HG02943 (cell line): Measurements from ENCODE around the gene SHISA6.

Experiments used
- ATAC-seq: cut with Tn5 transposase; IDR thresholded peaks from one replicate; pipeline ENCODE4 v1.9.1; 2021; ENCODE audit warnings: mild to moderate bottlenecking, low read depth, moderate library complexity; ENCODE audit not compliant: unreplicated experiment

Gene SHISA6

DNA sequence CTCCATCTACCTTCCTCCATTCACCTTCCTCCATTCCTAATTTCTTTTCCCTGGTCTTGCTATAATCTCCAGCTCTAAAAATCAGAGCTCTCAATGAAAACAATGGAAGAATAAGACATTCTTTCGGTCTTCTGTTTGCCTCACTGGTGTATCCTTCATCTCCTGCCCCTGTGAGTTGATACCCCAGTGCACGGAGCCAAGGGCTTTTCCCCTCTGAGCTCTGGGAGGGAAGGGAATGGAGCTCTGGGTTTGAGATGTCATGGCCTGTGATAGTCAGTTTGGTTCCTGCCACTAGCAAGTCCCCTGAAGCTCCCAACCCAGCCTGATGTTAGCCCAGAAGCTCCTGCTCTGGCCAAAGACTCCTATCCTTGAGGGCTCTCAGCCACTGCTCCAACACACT lies 320.7 kb downstream of the SHISA6 start:
- ATAC-seq, result no peak

DNA sequence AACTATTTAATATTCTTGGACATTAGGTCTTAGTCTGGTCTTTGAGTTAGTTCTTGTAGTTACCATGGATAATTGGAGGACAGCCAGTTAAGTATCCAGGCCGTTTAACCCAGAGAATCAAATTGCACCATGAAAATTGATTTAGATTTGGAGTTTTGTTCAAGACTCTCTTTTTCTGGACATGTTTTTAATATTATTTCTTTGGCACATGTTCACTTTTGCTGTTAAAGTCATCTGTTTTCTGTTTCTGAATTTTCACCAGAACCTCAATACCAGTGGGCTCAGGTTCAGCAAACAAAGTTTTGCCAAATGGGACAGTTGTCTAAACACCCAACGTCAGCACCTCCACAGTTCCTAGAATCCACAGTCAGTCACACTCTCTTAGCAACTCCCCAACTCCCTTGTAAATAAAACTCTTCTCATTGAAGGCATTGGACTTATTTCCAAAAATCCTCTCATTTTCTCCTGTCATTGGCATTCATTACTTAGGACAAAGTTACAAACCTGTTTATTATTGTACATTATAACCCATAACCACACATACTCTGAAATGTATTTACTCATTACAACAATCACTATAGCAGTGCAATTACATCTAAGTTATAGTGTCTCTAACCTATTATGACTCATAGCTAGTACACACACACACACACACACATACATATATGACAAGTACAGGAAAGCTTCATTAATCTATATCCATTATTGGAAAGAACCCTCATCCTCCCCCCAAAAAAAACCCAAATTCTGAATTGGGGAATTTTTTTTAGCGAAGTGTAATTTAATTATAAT lies 323.8 kb downstream of the SHISA6 start:
- no peak for ATAC-seq

DNA sequence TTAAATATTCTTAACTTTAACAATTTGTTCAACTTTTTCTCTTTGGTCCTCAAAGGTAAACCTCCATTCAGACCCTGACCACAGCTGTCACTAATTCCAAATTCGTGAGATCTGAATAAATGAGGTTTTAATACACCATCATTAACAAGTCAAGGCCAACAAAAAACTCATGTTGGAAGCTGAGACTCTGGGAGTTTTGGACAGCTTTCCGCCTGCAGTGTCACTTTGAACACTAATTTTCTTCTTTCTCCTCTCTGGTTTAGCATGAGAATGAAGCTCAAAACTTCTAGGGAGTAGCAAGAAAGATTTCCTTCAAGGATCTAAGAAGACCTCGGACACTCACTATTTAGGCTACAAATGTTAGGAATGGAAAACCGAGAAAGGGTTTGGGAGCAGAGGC lies 324.6 kb downstream of the SHISA6 start:
- no peak for ATAC-seq

DNA sequence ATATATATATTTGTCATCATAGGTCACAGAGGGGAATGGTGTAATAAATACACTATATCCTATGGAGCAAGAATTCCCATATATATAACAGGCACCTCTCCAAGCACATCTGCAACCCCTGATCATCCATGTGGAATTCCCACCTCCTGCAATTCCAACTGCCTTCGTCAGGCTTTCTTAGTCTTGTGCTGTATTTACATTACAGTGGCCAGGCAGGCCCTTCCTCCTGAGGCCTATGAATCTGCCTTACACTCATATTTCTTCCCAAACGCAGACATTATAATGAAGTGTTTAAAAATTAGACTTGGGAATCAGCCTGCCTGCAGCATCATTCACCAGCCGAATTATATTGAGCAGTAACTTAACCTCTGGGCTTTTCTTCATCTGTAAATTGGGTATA lies 338.0 kb downstream of the SHISA6 start:
- ATAC-seq, result no peak

DNA sequence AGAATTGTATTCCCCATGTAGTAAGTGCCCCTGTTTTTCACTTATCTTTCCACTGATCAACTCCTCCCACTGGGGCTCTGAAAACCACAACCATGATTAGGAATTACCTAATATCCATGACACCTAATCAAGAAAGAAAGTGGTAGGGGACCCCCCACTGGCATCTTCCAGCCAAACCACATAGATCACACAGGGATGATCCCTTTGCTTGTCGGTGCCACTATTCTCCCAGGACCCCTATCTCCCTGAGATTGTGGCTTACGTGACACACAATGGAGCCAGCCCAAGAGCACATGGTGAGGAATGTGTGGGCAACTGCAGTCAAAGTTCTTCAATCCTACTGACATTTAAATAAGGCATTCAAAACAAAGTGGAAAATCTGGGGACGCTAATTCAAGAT lies 339.7 kb downstream of the SHISA6 start:
- ATAC-seq, result no peak

DNA sequence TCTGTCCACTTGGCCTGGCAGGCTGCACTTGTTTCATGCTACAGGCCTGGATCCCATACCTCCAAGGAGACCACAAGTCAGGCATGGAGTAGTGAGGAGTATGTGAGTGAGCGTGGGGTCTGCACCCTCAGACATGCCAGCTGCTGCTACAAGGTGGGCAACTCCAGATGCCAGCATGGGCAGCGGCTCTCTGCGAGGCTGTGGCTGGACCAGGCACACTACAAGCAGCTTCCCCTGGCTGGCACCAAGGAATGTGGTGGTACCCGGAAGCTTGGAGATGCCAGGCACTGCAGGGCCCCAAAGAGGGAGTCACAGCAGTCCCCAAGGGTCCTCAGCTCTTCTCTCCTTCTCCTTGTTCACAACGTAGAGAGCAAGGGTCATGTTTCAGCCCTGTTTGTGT lies 341.2 kb downstream of the SHISA6 start:
- no peak for ATAC-seq

DNA sequence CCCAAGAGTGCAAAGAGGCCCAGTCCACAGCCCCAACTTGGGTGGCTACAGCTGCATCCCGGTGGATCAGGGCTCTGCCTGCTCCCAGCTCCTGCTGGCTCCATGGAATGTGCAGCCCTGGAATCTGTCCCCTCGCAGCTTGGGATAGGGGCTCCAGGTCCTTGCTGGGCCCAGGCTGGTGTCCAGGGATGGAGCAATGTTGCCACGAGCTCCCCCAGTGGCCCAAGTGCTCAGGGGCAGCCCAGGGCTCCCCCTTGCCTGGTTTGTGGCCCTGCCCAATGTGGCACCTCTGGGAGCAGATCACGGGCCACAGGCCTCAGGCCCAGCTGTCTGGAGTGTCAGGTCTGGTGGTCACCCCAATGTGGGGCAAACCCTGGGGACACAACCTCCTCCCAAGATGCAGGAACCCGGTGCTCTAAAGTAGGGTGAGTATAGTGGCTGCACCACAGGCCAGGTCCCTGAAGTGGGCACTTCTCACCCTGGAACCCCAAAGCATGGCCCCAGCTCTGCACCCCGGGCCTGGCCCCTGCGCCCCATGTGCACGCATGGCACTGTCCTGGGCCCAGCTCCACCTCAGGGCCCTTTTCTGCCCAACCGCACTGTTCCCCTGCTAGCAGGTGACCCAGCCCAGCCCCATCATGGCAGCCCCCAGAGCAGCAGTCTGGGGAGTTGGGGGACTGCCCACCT lies 342.4 kb downstream of the SHISA6 start:
- ATAC-seq, result no peak

DNA sequence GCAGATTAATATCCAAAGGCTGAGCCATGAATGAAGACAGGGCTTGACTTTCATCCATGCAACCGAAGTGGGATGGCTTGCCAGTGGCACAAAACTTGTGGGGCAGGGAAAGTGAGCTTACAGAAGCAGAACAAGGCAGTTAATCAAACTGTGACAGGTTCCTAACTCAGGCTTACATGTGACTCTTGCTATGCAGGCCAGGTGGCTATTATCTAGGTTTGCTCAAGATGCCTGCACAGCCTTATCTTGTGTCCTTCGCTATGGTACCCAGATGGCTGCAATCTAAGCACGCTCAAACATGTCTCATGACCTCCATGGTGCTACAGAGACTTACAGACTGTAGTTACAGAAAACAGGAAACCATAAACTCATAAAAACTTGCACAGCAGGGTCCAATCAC lies 348.7 kb downstream of the SHISA6 start:
- no peak for ATAC-seq

DNA sequence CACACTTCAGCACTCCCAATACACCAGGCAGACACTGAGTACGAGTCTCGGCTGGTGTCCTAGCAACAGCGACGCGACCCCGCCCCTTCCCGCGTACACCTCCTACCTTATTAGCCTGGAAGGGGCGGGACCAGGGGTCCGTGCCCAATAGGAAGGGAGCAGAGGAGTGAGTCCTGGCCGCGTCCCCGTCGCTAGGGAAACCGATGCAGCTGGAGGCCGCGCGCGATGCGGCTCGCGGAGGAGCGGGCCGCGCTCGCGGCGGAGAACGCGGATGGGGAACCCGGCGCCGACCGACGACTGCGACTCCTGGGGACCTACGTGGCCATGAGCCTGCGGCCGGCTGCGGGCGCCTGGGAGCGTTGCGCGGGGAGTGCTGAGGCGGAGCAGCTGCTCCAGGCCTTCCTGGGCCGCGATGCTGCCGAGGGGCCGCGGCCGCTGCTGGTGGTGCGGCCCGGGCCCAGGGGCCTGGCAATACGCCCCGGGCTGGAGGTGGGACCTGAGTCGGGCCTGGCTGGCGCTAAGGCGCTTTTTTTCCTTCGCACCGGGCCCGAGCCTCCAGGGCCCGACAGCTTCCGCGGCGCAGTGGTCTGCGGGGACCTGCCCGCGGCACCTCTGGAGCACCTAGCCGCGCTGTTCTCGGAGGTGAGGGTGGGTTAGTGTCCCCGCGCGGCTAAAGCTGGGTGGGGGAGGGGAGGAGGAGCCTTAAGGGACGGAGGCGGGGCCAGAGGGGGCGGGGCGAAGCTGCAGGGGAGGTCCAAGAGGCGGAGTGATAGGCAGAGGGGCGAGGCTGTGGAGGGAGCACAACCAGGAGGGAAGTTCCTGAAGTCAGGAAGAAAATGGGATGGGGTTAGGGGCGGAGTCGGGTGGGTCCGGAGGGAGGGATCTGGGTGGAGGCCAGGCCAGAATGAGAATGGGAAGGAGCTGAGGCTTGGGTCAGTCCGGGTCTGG lies 357.5 kb downstream of the SHISA6 start, which contains the start of gene DNAH9:
DNAH9 (plus strand) TSS at position 197 of the 948 bp plus-strand sequence; CDS start at position 226, 29 bp downstream.
- ATAC-seq, result no peak

DNA sequence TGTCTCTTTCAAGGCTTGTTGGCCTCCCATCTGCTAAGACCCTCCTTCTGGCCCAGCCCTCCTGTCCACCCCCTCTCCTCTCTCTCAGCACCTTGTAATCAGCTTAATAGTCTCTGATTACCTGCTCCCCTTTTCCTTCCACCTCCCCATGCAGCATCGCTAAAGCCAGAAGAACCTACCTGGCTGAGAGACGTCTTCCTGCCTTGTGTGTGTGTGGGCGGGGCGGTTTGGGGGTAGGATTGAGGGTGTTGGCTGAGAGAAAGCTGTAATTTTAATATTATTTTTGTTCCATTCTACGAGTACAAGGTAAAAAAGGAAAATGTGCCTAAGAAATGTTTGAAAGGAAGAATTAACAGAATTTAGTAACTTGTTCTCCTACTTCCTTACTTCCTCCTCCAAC lies 360.6 kb downstream of the SHISA6 start:
- no peak for ATAC-seq

DNA sequence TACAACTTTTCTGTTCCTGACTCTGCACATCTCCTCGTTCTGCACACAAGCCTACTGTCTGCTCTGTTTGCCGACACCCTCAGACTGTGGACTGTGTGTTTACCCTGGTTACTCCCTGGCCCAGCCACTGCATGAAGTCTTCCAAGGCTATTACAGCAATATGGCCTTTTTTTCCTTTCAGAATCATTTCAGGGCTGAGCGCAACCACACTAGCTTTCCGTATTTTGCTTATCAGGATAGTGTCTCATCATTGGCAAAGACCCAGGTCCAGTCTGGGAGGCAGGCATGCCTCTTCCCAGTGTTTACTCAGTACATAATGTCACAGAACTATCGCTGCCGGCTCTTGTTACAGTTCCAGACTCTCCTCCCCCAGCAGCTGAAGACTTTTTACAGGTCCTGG lies 367.4 kb downstream of the SHISA6 start:
- ATAC-seq, result no peak

DNA sequence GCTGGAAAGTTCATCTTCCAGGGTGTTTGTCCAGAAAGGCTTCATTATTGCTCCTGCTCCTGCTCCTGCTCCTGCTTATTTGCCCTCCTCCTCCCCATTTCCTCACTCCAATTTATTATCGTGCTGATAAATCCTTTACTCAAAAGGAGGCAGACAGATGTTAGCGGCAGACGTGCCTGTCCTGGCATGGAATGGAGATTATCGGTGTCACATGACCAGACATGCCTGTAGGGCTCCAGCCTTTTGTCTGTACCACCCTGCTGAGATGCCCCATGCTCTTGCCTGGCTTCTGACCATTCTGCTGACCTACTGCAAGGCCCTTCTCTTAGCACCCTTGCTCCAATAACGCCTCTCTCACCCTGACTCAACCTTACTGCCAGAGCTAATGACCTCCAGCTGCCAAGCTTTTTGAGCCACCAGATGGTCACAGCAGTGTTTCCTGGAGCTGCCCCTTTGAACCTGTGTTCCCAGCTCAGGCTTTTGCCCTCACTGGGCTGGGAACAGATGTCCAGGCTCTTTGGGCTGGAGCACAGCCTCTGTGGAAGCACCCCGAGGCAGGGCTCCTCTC lies 370.1 kb downstream of the SHISA6 start:
- no peak for ATAC-seq

DNA sequence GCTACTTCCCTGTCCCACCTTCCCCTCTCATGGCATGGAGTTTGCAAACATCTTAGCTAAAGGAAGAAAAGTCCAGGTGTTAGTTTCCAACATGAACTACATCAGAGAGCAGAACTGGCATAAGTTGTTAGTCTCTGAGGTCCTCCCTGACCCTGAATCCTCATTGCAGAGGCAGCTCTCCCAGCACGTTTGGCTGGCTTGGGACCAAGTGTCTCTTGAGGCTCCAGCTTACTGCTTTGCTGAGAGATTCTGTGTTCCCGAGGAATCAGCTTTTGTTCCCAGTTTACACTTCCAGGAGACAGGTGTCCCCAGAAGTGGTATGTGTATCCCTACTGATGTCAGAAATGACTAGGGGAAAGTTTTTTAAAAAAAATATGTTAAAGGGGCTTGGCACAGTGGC lies 371.9 kb downstream of the SHISA6 start:
- no peak for ATAC-seq
